Vagina (tissue), 2 donors: ENCODE measurements around the gene NSFL1C.

ENCODE experiments used
- POLR2A ChIP-seq, 2 donors: fragments of 450-650 bp; IDR thresholded peaks; one replicate each; pipeline ENCODE4 v1.6.1; 2017; ENCODE audit warnings: antibody characterized with exemption in 2 of 2, mild to moderate bottlenecking in 2 of 2, moderate library complexity in 2 of 2
- TF ChIP-seq, protein P1 (sequence below), 3 experiments: fragments of 450-650 bp in 2 of 3; fragments of 200-600 bp in 1 of 3; sonication (generic) in 1 of 3; IDR thresholded peaks; one replicate each; pipeline ENCODE4 v1.5.1; 2017 to 2019; ENCODE audit warnings: antibody characterized with exemption in 3 of 3, mild to moderate bottlenecking in 2 of 3, moderate library complexity in 2 of 3

DNA sequence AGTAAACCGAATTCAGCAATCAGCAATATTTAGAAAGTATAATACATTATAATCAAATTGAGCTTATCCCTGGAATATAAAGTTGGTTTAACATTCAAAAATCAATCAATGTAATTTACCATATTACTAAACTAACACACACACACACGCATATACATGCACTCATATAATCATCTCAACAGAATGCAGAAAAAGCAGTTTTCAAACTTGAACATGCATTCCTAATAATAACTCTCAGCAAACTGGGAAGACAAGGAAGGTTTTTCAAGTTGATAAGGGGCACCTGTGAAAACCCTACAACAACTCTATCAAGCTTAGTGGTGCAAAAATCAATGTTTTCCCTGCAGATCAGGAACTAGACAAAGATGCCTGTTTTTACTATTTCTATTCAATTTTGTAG is 19.9 kb upstream of the NSFL1C start:
- no peak for TF ChIP-seq POLR2A (IDR thresholded peaks at IDR 0.05)
- TF ChIP-seq, protein P1, sequence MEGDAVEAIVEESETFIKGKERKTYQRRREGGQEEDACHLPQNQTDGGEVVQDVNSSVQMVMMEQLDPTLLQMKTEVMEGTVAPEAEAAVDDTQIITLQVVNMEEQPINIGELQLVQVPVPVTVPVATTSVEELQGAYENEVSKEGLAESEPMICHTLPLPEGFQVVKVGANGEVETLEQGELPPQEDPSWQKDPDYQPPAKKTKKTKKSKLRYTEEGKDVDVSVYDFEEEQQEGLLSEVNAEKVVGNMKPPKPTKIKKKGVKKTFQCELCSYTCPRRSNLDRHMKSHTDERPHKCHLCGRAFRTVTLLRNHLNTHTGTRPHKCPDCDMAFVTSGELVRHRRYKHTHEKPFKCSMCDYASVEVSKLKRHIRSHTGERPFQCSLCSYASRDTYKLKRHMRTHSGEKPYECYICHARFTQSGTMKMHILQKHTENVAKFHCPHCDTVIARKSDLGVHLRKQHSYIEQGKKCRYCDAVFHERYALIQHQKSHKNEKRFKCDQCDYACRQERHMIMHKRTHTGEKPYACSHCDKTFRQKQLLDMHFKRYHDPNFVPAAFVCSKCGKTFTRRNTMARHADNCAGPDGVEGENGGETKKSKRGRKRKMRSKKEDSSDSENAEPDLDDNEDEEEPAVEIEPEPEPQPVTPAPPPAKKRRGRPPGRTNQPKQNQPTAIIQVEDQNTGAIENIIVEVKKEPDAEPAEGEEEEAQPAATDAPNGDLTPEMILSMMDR (IDR thresholded peaks at IDR 0.05), result no peak
